OCI-LY1 (cell line): ENCODE data around the gene ZNF471.

Experiments used
- EZH2 ChIP-seq: fragments of 200-600 bp; sonication (generic), shearing (Covaris generic); IDR thresholded peaks from 2 replicates; pipeline ENCODE4 v1.8.0; 2017; ENCODE audit warnings: borderline replicate concordance, mixed run types, mild to moderate bottlenecking, antibody characterized with exemption, low read length, moderate library complexity, mixed read lengths
- TF ChIP-seq, protein P1 (sequence below): fragments of 200-600 bp; sonication (generic), shearing (Covaris generic); IDR thresholded peaks from 2 replicates; pipeline ENCODE4 v1.5.1; 2017; ENCODE audit warnings: mild to moderate bottlenecking, antibody characterized with exemption, low read length, moderate library complexity, mixed read lengths

DNA sequence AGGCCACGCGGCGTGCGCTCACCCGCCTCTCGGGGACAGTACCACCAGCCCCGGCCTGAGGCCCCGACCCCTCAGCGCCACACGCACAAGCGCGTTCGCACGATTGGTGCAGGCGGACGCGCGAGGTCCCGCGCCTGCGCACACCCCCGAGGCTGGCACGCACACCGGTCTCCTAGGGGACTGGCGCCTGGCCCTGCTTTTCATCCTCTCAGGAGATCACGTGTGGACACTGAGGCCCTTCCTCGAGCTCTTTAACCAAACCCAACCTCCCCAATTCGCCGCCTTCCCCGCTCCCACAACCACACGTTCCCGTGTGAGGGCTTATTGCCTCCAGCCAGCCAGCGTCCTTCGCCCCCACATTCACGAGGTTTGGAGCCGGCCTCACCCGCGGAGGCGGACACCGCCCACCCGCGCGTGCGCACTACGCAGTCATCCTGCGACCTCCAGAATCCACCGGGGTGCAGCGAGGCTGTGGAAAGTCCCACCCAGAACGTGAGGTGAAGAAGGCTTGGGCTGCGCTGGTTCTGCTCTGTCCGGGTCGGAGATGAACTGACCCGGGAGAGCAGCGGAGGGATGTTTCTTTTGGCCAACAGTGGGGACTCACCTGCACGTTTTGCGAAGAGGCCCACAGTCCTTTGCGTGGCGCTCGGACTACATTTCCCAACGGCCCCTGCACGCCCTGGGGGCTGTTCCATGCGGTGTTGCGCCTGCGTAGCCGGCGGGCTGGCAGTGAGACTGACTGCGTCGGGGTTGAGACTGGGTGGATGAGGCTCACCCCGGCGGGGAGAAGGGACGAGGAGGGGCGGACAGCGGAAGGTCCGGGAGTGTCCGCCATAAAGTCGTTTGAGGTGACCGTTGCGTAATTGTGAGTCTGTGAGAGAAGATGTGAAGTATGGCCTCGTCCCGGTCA is 30.0 kb upstream of the ZNF471 start:
- TF ChIP-seq, protein P1, sequence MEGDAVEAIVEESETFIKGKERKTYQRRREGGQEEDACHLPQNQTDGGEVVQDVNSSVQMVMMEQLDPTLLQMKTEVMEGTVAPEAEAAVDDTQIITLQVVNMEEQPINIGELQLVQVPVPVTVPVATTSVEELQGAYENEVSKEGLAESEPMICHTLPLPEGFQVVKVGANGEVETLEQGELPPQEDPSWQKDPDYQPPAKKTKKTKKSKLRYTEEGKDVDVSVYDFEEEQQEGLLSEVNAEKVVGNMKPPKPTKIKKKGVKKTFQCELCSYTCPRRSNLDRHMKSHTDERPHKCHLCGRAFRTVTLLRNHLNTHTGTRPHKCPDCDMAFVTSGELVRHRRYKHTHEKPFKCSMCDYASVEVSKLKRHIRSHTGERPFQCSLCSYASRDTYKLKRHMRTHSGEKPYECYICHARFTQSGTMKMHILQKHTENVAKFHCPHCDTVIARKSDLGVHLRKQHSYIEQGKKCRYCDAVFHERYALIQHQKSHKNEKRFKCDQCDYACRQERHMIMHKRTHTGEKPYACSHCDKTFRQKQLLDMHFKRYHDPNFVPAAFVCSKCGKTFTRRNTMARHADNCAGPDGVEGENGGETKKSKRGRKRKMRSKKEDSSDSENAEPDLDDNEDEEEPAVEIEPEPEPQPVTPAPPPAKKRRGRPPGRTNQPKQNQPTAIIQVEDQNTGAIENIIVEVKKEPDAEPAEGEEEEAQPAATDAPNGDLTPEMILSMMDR: no peak
- no peak for TF ChIP-seq EZH2
